Activated CD4-positive, alpha-beta T cell treated with anti-CD3 and anti-CD28 coated beads, Interleukin-2, amount 50 U/mL, for 16 hours (primary cell): ENCODE data around the gene PIGO.

ENCODE experiments used
- DNase-seq: peaks from one replicate; pipeline ENCODE4 v3.0.0-alpha.2; 2020

Gene PIGO

GRCh38 chr9:35105571-35106342 is 9.4 kb upstream of the PIGO start:
- no peak for DNase-seq

- no peak for DNase-seq
These were observed 8.7 kb upstream of the PIGO start for GRCh38 chr9:35105126-35105525.

GRCh38 chr9:35104586-35104985 is 8.2 kb upstream of the PIGO start:
- DNase-seq: no peak

GRCh38 chr9:35103660-35104191 is 7.3 kb upstream of the PIGO start:
- no peak for DNase-seq

GRCh38 chr9:35102769-35103659 is 6.6 kb upstream of the PIGO start, which contains the start of gene STOML2:
Gene STOML2, minus strand, starts transcription at chr9:35103131. Its CDS starts 37 bp downstream, at chr9:35103094.
- DNase-seq: peak; percentile 97

GRCh38 chr9:35102465-35102768 is 6.0 kb upstream of the PIGO start:
- DNase-seq: no peak

- no peak for DNase-seq
These were observed 1.2 kb upstream of the PIGO start for GRCh38 chr9:35097573-35097972.

- DNase-seq: no peak
These were observed 4.9 kb downstream of the PIGO start for GRCh38 chr9:35091536-35091935.

- DNase-seq: no peak
These were observed 7.0 kb downstream of the PIGO start for GRCh38 chr9:35089434-35089833.

- DNase-seq: no peak
These were observed 11.3 kb downstream of the PIGO start for GRCh38 chr9:35085078-35085477.

- peak; percentile 93 for DNase-seq
These were observed 16.7 kb downstream of the PIGO start, which contains the start of gene FANCG for GRCh38 chr9:35079426-35080341. Gene FANCG, minus strand, starts transcription at chr9:35079942. Its CDS starts 418 bp downstream, at chr9:35079524.

- peak; percentile 25 for DNase-seq
These were observed 17.4 kb downstream of the PIGO start for GRCh38 chr9:35079041-35079425.

GRCh38 chr9:35078066-35078465 is 18.3 kb downstream of the PIGO start:
- DNase-seq: no peak

GRCh38 chr9:35076848-35077247 is 19.5 kb downstream of the PIGO start:
- no peak for DNase-seq

- DNase-seq: no peak
These were observed 21.0 kb downstream of the PIGO start for GRCh38 chr9:35075358-35075757.

- no peak for DNase-seq
These were observed 21.6 kb downstream of the PIGO start for GRCh38 chr9:35074791-35075190.

- no peak for DNase-seq
These were observed 22.2 kb downstream of the PIGO start for GRCh38 chr9:35074141-35074540.

GRCh38 chr9:35073279-35073612 is 23.1 kb downstream of the PIGO start:
- peak; percentile 74 for DNase-seq

GRCh38 chr9:35072461-35073278 is 23.7 kb downstream of the PIGO start, which contains the start of gene VCP:
Gene VCP, minus strand, starts transcription at chr9:35072625. Its CDS starts 272 bp downstream, at chr9:35072353.
- DNase-seq: peak; percentile 99

GRCh38 chr9:35071814-35072460 is 24.5 kb downstream of the PIGO start:
- DNase-seq: peak; percentile 86
